Caki2 (cell line): Measurements from ENCODE around the gene ARHGAP8. TPM values are rescaled to one million over a fixed set of nuclear protein-coding genes. Genes with fewer than 3 reads are reported as not detected.
"Not testable (repeated sequence)": the region's sequence is repeated elsewhere in the genome, so short reads cannot be mapped to it uniquely, and the experiment has no call there.

Experiments used
- DNase-seq: peaks from one replicate; pipeline ENCODE4 v3.0.0-alpha.2; 2015; ENCODE audit warnings: low read depth
- in situ Hi-C: cut with HindIII; loops from 2 replicates; pipeline ENCODE4 v1.10.0; 2016; ENCODE audit warnings: low sequenced_read_pairs, low pct_unique_long_range_greater_than_20kb, mixed read lengths
- total RNA-seq: library from RNA; depleted of rRNA; stranded (reverse); fragments of >200 nt; shearing (Covaris generic); gene quantifications from 2 replicates; pipeline ENCODE4 v1.2.3, GENCODE V29; 2014; ENCODE audit warnings: low replicate concordance

The ARHGAP8 gene
- total RNA-seq, 1 experiment from 2014 or later: 7.7 TPM

- in situ Hi-C loops: no loop called here
These were observed 86.1 kb downstream of the ARHGAP8 start for GRCh38 chr22:44838316-44839016.

GRCh38 chr22:44839061-44839460 lies 86.7 kb downstream of the ARHGAP8 start:
- no peak for DNase-seq
- in situ Hi-C loops: no loop called here

More at GRCh38 chr22:44838316-44839016, 86.1 kb downstream of the ARHGAP8 start:
- no peak for DNase-seq

DNA sequence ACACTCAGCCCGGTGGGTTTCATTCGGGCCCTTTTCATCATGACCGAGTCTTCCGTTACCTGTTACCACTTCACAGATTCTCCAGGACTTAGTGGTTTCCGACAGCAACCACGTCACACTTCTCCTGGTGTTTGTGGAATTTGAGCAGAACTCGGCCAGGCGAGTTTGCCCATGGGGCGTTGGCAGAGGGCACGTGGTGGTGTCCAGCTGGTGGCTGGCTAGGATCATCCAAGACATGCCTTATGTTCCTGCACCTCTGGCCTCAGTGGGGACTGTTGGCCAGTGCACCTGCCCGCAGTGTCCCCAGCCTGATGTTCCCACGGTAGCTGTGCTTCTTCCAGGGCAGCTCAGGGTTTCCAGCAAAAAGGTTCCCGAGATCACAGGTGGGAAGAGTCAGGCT lies 87.3 kb downstream of the ARHGAP8 start:
- DNase-seq: no peak
- in situ Hi-C loops: no loop called here

GRCh38 chr22:44840611-44841322 lies 88.4 kb downstream of the ARHGAP8 start:
- in situ Hi-C loops: no loop called here

DNA sequence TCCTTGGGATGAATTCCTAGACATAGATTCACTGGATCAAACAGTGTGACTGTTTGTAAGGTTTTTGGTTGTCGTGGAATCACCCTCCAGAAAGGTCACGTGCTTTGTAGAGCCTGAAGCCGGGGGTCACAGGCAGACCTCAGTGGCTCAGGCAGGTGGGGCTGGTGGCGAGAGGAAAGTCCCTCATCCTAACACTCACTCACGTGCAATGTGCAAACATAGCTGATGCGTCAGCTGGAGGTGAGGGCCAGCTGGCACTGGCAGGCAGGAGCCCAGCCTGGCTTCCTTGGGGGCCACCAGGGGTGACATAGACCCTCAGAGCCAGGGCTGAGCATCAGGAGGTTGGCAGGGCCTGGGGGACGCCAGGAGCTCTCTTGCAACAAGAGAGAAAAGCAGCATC lies 90.0 kb downstream of the ARHGAP8 start:
- in situ Hi-C loops: no loop called here
- DNase-seq: no peak

More at GRCh38 chr22:44840611-44841322, 88.4 kb downstream of the ARHGAP8 start:
- DNase-seq: no peak

DNA sequence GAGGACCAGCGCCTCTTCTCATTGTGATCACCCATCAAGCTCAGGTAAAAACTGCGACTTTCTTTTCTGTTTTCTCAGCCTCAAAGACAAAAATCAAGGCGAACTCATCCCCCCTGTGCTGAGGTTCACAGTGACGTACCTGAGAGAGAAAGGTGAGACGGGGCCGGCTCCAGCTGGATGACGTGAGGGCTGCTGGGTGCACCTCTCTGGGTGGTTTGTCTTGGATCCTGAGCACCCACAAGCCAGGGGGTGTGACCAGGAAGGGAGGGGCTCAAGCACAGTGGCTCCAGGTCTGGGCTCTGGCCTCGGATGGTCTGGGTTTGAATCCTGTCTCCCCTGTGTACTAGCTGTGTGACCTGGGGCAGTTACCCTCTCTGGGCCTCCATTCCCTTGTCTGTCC lies 92.8 kb downstream of the ARHGAP8 start:
- in situ Hi-C loops: no loop called here

DNA sequence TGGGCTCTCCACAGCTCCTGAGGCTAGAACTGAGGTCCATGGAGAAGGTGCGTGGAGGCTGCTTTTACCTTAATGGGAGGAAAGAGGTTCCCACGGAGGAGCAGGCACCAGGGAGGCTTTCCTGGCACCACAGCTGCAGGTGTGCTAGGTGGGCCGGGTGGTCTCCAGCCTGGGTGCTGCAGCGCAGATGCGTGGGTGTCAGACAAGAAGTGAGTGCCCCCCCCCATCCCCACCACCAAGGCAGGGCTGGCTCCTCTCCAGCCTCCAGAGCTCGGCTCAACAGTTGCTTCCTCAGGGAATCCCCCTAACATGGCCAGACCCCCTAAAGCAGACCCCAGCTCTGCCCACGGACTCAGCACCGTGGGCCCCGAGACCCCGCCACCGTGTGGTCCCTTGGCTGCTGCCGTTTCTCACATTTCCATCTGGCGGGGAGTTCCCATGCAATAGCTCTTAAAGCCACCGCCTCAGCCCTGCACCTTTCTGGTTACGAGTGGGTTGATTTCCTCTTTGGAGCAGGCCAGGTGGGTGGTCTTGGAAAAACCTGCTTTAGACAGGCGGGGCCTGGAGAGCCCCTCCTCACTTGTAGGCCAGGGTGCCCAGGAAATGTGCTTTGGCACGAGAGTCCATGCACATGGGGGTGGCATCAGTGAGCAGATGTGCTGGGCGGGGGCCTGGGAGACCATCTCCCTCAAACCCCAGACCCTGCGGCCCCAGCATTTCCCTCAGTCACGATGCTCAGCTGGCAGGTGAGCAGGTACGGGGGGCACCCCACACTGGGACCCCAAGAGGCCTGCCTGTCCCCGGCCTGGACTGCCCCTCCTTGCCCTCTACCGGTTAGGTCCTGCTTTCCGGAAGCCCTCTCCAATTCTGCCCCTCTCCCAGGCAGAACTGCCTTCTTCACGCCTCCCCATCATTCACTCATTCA lies 93.7 kb downstream of the ARHGAP8 start:
- DNase-seq: no peak
- in situ Hi-C loops: no loop called here

More for the DNA sequence above, 92.8 kb downstream of the ARHGAP8 start:
- DNase-seq: no peak

GRCh38 chr22:44846726-44847275 lies 94.4 kb downstream of the ARHGAP8 start:
- in situ Hi-C loops: no loop called here
- no peak for DNase-seq

GRCh38 chr22:44847380-44847779 lies 95.0 kb downstream of the ARHGAP8 start:
- no peak for DNase-seq
- in situ Hi-C loops: no loop called here

GRCh38 chr22:44847892-44848291 lies 95.5 kb downstream of the ARHGAP8 start:
- in situ Hi-C loops: no loop called here
- DNase-seq: no peak

DNA sequence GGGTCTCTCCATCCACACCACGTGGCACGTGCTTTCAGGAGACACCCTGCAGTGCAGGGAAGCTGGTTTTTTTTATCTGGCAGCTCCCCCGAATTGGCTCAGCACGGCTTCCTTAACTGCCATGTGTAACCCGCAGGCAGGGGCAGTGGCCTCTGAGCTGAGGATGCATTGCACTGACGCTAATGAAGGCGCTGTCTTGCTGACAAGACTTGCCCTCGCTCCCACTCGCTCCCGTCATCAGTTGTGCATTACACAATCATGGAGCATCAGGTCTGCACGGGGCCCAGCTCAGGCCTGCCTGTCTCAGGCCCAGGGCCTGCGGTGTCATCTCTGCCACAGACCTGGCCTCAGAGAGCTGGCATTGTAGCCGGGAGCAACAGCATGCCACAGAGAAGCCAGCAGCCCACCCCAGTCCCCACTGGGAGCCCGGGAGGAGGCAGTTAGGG lies 95.9 kb downstream of the ARHGAP8 start:
- DNase-seq: no peak
- in situ Hi-C loops: no loop called here

DNA sequence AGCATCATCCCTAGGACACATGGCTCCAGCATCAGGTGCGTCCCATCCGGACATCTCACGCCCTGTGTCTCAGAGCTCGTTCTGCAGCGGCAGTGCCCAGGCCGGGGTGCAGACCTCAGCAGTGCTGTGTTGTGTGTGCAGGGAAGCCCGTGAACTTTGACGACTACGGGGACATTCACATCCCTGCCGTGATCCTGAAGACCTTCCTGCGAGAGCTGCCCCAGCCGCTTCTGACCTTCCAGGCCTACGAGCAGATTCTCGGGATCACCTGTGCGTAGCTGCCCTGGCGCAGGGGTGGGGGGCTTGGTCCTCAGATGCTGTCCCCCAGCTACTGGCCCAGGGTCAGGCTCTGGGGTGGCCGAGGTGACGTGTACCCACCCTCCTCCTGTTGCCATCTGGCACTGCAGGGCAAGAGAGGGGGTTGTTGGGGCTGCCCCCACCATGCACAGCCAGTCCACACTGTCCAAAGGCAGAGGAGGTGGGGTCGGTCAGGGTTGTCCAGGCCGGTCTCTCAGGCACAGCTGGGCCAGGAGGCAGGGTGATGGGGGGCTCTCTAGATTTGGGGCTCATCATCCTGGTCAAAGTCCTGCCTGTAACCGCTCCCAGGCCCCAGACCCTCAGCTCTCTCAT lies 96.5 kb downstream of the ARHGAP8 start:
- no peak for DNase-seq
- in situ Hi-C loops: no loop called here

- DNase-seq: no peak
- in situ Hi-C loops: no loop called here
These were observed 98.6 kb downstream of the ARHGAP8 start for GRCh38 chr22:44850946-44851345.

DNA sequence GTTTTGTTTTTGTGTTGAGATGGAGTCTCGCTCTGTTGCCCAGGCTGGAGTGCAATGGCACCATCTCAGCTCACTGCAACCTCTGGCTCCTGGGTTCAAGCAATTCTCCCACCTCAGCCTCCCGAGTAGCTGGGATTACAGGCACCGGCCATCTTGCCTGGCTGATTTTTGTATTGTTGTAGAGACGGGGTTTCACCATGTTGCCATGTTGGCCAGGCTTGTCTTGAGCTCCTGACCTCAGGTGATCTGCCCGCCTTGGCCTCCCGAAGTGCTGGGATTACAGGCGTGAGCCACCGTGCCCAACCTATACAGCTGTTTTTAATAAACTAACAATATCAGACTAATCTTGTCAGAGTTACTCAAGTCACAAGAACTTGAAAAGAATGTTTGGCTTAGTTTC lies 102.3 kb downstream of the ARHGAP8 start:
- in situ Hi-C loops, DNase-seq: not testable (repeated sequence)

- no peak for DNase-seq
- in situ Hi-C loops: no loop called here
These were observed 103.5 kb downstream of the ARHGAP8 start for GRCh38 chr22:44855855-44856254.

GRCh38 chr22:44858819-44859218 lies 106.4 kb downstream of the ARHGAP8 start:
- DNase-seq, in situ Hi-C loops: not testable (repeated sequence)

GRCh38 chr22:44859641-44860040 lies 107.3 kb downstream of the ARHGAP8 start:
- in situ Hi-C loops: no loop called here

GRCh38 chr22:44860311-44860710 lies 107.9 kb downstream of the ARHGAP8 start:
- in situ Hi-C loops: no loop called here
- DNase-seq: no peak

More at GRCh38 chr22:44859641-44860040, 107.3 kb downstream of the ARHGAP8 start:
- no peak for DNase-seq
